SK-N-SH (cell line): Measurements from ENCODE around the gene NIN. TPM values are rescaled to one million over a fixed set of nuclear protein-coding genes. Genes with fewer than 3 reads are reported as not detected.

Experiments used
- CTCF ChIA-PET: fragments of 300-600, 350-600 bp; formaldehyde crosslinking; extraction: SDS; loops from one replicate; lab custom pipeline; 2021; lab: Yijun Ruan, JAX
- POLR2A ChIA-PET: fragments of 350-600 bp; sonication (Branson Sonifier 250); formaldehyde crosslinking; extraction: SDS; loops from one replicate; lab custom pipeline; 2020; ENCODE audit warnings: antibody characterized with exemption, inconsistent platforms; lab: Yijun Ruan, JAX
- DNase-seq: peaks from one replicate; pipeline ENCODE4 v3.0.0; 2012
- H2AFZ ChIP-seq: fragments of 200-600 bp; sonication (generic); 2 replicates; pipeline ENCODE4 v1.8.1; 2016; ENCODE audit warnings: antibody characterized with exemption, mild to moderate bottlenecking, low read depth
- H3F3A ChIP-seq: fragments of 200-600 bp; sonication (generic); replicated peaks from 2 replicates; pipeline ENCODE3; 2016; ENCODE audit warnings: antibody characterized with exemption, mild to moderate bottlenecking; ENCODE audit not compliant: insufficient read depth
- H3K27ac ChIP-seq, 2 experiments: fragments of 200-500 bp in 1 of 2; fragments of 200-600 bp in 1 of 2; sonication (Bioruptor generic) in 1 of 2; sonication (generic), shearing (Covaris generic) in 1 of 2; 2 replicates each; pipeline versions ENCODE4 v1.5.1 to v1.6.1; 2014 to 2016; ENCODE audit warnings: low read depth in 2 of 2, inconsistent platforms in 1 of 2, low read length in 1 of 2, mild to moderate bottlenecking in 1 of 2, mixed read lengths in 1 of 2
- H3K27me3 ChIP-seq: fragments of 200-600 bp; sonication (generic), shearing (Covaris generic); 2 replicates; pipeline ENCODE4 v1.6.1; 2016; ENCODE audit warnings: mixed run types; ENCODE audit not compliant: insufficient read depth
- H3K36me3 ChIP-seq, 2 experiments: fragments of 200-500 bp in 1 of 2; fragments of 200-600 bp in 1 of 2; sonication (Bioruptor generic) in 1 of 2; sonication (generic) in 1 of 2; replicated peaks in 1 of 2; 2 replicates each; pipeline versions ENCODE3 to v1.5.1; 2014 to 2016; ENCODE audit warnings: low read length in 1 of 2, mild to moderate bottlenecking in 1 of 2; ENCODE audit not compliant: insufficient read depth in 2 of 2, control insufficient read depth in 1 of 2
- H3K4me1 ChIP-seq, 2 experiments: fragments of 200-500 bp in 1 of 2; fragments of 200-600 bp in 1 of 2; sonication (Bioruptor generic) in 1 of 2; sonication (generic), shearing (Covaris generic) in 1 of 2; 2 replicates each; pipeline versions ENCODE4 v1.5.1 to v1.6.1; 2014 to 2016; ENCODE audit warnings: low read depth in 1 of 2, low read length in 1 of 2, mixed run types in 1 of 2; ENCODE audit not compliant: insufficient read depth in 2 of 2, control insufficient read depth in 1 of 2
- H3K4me2 ChIP-seq: fragments of 200-600 bp; sonication (generic), shearing (Covaris generic); 2 replicates; pipeline ENCODE4 v1.6.1; 2017; ENCODE audit warnings: mixed run types
- H3K4me3 ChIP-seq, 2 experiments: fragments of 200-500 bp in 1 of 2; fragments of 200-600 bp in 1 of 2; sonication (Bioruptor generic) in 1 of 2; sonication (generic), shearing (Covaris generic) in 1 of 2; 2 replicates each; pipeline versions ENCODE4 v1.5.1 to v1.8.1; 2014 to 2016; ENCODE audit warnings: low read depth in 2 of 2, inconsistent platforms in 1 of 2, low read length in 1 of 2, mild to moderate bottlenecking in 1 of 2, mixed read lengths in 1 of 2, moderate library complexity in 1 of 2
- H3K79me2 ChIP-seq: fragments of 200-600 bp; sonication (generic); 2 replicates; pipeline ENCODE4 v1.8.1; 2017; ENCODE audit warnings: mild to moderate bottlenecking; ENCODE audit not compliant: insufficient read depth
- H3K9ac ChIP-seq: fragments of 200-600 bp; sonication (generic); 2 replicates; pipeline ENCODE4 v1.6.1; 2017; ENCODE audit warnings: mixed run types
- H3K9me2 ChIP-seq: fragments of 200-600 bp; sonication (generic); 2 replicates; pipeline ENCODE4 v1.6.1; 2017; ENCODE audit warnings: mixed run types
- H3K9me3 ChIP-seq: fragments of 200-600 bp; sonication (generic); 2 replicates; pipeline ENCODE4 v1.6.1; 2017; ENCODE audit warnings: mixed run types, mild to moderate bottlenecking, moderate library complexity
- H4K20me1 ChIP-seq: fragments of 200-600 bp; sonication (generic); 2 replicates; pipeline ENCODE4 v1.6.1; 2017; ENCODE audit warnings: mild to moderate bottlenecking, mixed run types; ENCODE audit not compliant: insufficient read depth
- CTCF ChIP-seq: fragments of 200-600 bp; sonication (generic); IDR thresholded peaks from 2 replicates; pipeline ENCODE4 v1.6.1; 2017; ENCODE audit warnings: antibody characterized with exemption, mild to moderate bottlenecking, moderate library complexity
- FOSL2 ChIP-seq: IDR thresholded peaks from 2 replicates; pipeline ENCODE4 v1.4.0; 2012; ENCODE audit warnings: low read depth, mild to moderate bottlenecking, moderate library complexity, borderline replicate concordance
- FOXJ3 ChIP-seq: sonication (generic); formaldehyde crosslinking; IDR thresholded peaks from 2 replicates; pipeline ENCODE4 v1.5.1; 2020; ENCODE audit warnings: mild to moderate bottlenecking, missing genetic modification reagents
- FOXM1 ChIP-seq: IDR thresholded peaks from 2 replicates; pipeline ENCODE4 v1.4.0; 2012; ENCODE audit warnings: low read depth, mild to moderate bottlenecking
- GABPA ChIP-seq: IDR thresholded peaks from 2 replicates; pipeline ENCODE4 v1.4.0; 2012; ENCODE audit warnings: low read depth, mild to moderate bottlenecking
- GATA2 ChIP-seq: sonication (generic); formaldehyde crosslinking; IDR thresholded peaks from 2 replicates; pipeline ENCODE4 v1.5.0; 2020; ENCODE audit warnings: mild to moderate bottlenecking, missing genetic modification reagents
- IRF3 ChIP-seq: fragments of 150-350 bp; IDR thresholded peaks from 2 replicates; pipeline ENCODE4 v1.6.1; 2016; ENCODE audit warnings: mild to moderate bottlenecking, low read depth, low read length
- JUND ChIP-seq: IDR thresholded peaks from 2 replicates; pipeline ENCODE4 v1.4.0; 2012
- MAX ChIP-seq: IDR thresholded peaks from 2 replicates; pipeline ENCODE4 v1.4.0; 2012; ENCODE audit warnings: low read depth
- MXI1 ChIP-seq: IDR thresholded peaks from 2 replicates; pipeline ENCODE4 v1.6.1; 2012; ENCODE audit warnings: mild to moderate bottlenecking, low read depth, low read length, improper control_type of control experiment
- NFIC ChIP-seq: IDR thresholded peaks from 2 replicates; pipeline ENCODE4 v1.4.0; 2012; ENCODE audit warnings: borderline replicate concordance
- NRF1 ChIP-seq: IDR thresholded peaks from 2 replicates; pipeline ENCODE4 v1.6.1; 2012; ENCODE audit warnings: low read depth, mild to moderate bottlenecking, low read length
- POLR2AphosphoS5 ChIP-seq: IDR thresholded peaks from 2 replicates; pipeline ENCODE4 v1.6.1; 2012; ENCODE audit warnings: low read depth, low read length
- RAD21 ChIP-seq: IDR thresholded peaks from 2 replicates; pipeline ENCODE4 v1.6.1; 2012; ENCODE audit warnings: mild to moderate bottlenecking, low read length
- RCOR1 ChIP-seq: fragments of 150-350 bp; IDR thresholded peaks from 2 replicates; pipeline ENCODE4 v1.6.1; 2017; ENCODE audit warnings: antibody characterized with exemption, low read length
- REST ChIP-seq: IDR thresholded peaks from 2 replicates; pipeline ENCODE4 v1.6.1; 2012; ENCODE audit warnings: mild to moderate bottlenecking, low read depth, low read length, moderate library complexity
- RFX5 ChIP-seq: IDR thresholded peaks from 2 replicates; pipeline ENCODE4 v1.6.1; 2012; ENCODE audit warnings: mild to moderate bottlenecking, improper control_type of control experiment, low read length
- RXRA ChIP-seq: IDR thresholded peaks from 2 replicates; pipeline ENCODE4 v1.4.0; 2012; ENCODE audit warnings: low read depth, mild to moderate bottlenecking, borderline replicate concordance
- SIN3A ChIP-seq: IDR thresholded peaks from 2 replicates; pipeline ENCODE4 v1.6.1; 2012; ENCODE audit warnings: low read depth, mild to moderate bottlenecking, low read length, moderate library complexity, borderline replicate concordance
- SMC3 ChIP-seq: IDR thresholded peaks from 2 replicates; pipeline ENCODE4 v1.6.1; 2012; ENCODE audit warnings: low read depth, low read length, improper control_type of control experiment
- TAF1 ChIP-seq: IDR thresholded peaks from 2 replicates; pipeline ENCODE4 v1.6.1; 2012; ENCODE audit warnings: low read depth, mild to moderate bottlenecking, low read length, moderate library complexity, borderline replicate concordance
- TEAD4 ChIP-seq: IDR thresholded peaks from 2 replicates; pipeline ENCODE4 v1.4.0; 2012; ENCODE audit warnings: mild to moderate bottlenecking, borderline replicate concordance; ENCODE audit not compliant: insufficient read depth
- USF2 ChIP-seq: fragments of 150-350 bp; IDR thresholded peaks from 2 replicates; pipeline ENCODE4 v1.6.1; 2017; ENCODE audit warnings: antibody characterized with exemption, low read length, low read depth, borderline replicate concordance
- ZBTB33 ChIP-seq: IDR thresholded peaks from 2 replicates; pipeline ENCODE4 v1.4.0; 2012; ENCODE audit warnings: low read depth, borderline replicate concordance
- WGBS: methylation state at CpG from one replicate; pipeline ENCODE4 v1.1.6; 2017; ENCODE audit warnings: low lambda C conversion rate; 5-methylcytosine and 5-hydroxymethylcytosine counted together
- polyA plus RNA-seq, 3 experiments: library from polyadenylated mRNA; depleted of rRNA; stranded (reverse); fragments of >200 nt; gene quantifications; 2 replicates each; pipeline ENCODE4 v1.2.3, GENCODE V29; 2012

The NIN gene
- polyA plus RNA-seq, 1 of the 3 experiments (the other 2 are of a cell fraction), result 10.0 TPM

GRCh38 chr14:50775357-50775756 lies 55.6 kb downstream of the NIN start:
- Histone ChIP-seq H3K4me2 (peak overlapping the region; percentile 23), H4K20me1 (no peaks in the 10 kb centered on the region), H3F3A (peaks cover 32% of the 10 kb centered on the region), H3K36me3 (peaks cover 42 to 46% of the 10 kb centered on the region in 2 experiments), H2AFZ (peak overlapping the region; percentile 31; the same call in 1 of the 2 replicates), H3K4me1 (peaks cover 3 to 21% of the 10 kb centered on the region in 2 experiments; a peak in 3 of 4 replicates), H3K9me2 (no peaks in the 10 kb centered on the region), H3K27me3 (no peaks in the 10 kb centered on the region), H3K9me3 (no peaks in the 10 kb centered on the region), H3K79me2 (no peaks in the 10 kb centered on the region; the same call in 1 of the 2 replicates), H3K27ac (peak overlapping the region in 1 of 2 experiments; percentile 73; a peak in 2 of 4 replicates), H3K9ac (peak overlapping the region; percentile 29; the same call in 1 of the 2 replicates), H3K4me3 (peak overlapping the region in 1 of 2 experiments; percentile 9; a peak in 1 of 4 replicates)
- DNase-seq, result no peak
- ChIA-PET POLR2A (no interaction called here), CTCF (interaction anchor here (0.6 to 7.6 kb wide), 17 partner anchors 12 to 457 kb away, joined by 3 to 143 read pairs (median 4); partner anchors contain the start of gene MAP4K5)
- WGBS, result 8% methylated on average over 2 of the region's 2 CpGs
- TF ChIP-seq TEAD4 (peak; percentile 79), MXI1 (no peak), USF2 (no peak), FOXM1 (no peak), MAX (peak; percentile 44; the same call in 1 of the 2 replicates), CTCF (no peak), IRF3 (no peak), FOSL2 (peak; percentile 75), RFX5 (no peak), FOXJ3 (CRISPR knock-in tag) (no peak), TAF1 (no peak), RCOR1 (no peak), RXRA (peak; percentile 60; the same call in 1 of the 2 replicates), NRF1 (no peak), GATA2 (no peak), SIN3A (no peak), GABPA (no peak), NFIC (peak; percentile 59; the same call in 1 of the 2 replicates), REST (no peak), SMC3 (no peak), RAD21 (no peak), JUND (peak; percentile 81), POLR2AphosphoS5 (peak; percentile 13; the same call in 1 of the 2 replicates), ZBTB33 (no peak)
